ENCODE measurements around the gene PLAAT1.

GRCh38 chr3:193248848-193249468, 7.9 kb downstream of the PLAAT1 start:
- TF ChIP-seq NFIC (IDR thresholded peaks at IDR 0.05) (no peak), MAX (IDR thresholded peaks at IDR 0.05) (no peak), EP300 (IDR thresholded peaks at IDR 0.05; ENCODE audit: borderline replicate concordance) (no peak), USF1 (IDR thresholded peaks at IDR 0.05) (no peak), CREB1 (IDR thresholded peaks at IDR 0.05; ENCODE audit: low read depth) (no peak)
